GM11168 (cell line): ENCODE data around the gene CST11.

Experiments
- in situ Hi-C: fragments of 300-500 bp; cut with MboI; formaldehyde crosslinking; loops from one replicate; pipeline ENCODE4 v1.12.0; 2022; ENCODE audit warnings: low sequenced_read_pairs; ENCODE audit not compliant: unreplicated experiment

The CST11 gene

GRCh38 chr20:23433628-23434027, 19.0 kb downstream of the CST11 start:
- in situ Hi-C loops = no loop called here

- in situ Hi-C loops = no loop called here
Observed at GRCh38 chr20:23425129-23425528, 27.5 kb downstream of the CST11 start.

- in situ Hi-C loops = no loop called here
Observed at GRCh38 chr20:23420943-23421931, 31.4 kb downstream of the CST11 start, which contains the start of gene NAPB. NAPB (minus strand) TSS chr20:23421488; CDS start chr20:23421402, 86 bp downstream.

GRCh38 chr20:23419995-23420901, 32.4 kb downstream of the CST11 start:
- in situ Hi-C loops = no loop called here

- in situ Hi-C loops = no loop called here
Observed at GRCh38 chr20:23419657-23419994, 33.0 kb downstream of the CST11 start.

- in situ Hi-C loops = no loop called here
Observed at GRCh38 chr20:23417861-23418260, 34.8 kb downstream of the CST11 start.

- in situ Hi-C loops = no loop called here
Observed at GRCh38 chr20:23415959-23416583, 36.6 kb downstream of the CST11 start.

GRCh38 chr20:23415555-23415954, 37.1 kb downstream of the CST11 start:
- in situ Hi-C loops = no loop called here

GRCh38 chr20:23414526-23415188, 38.0 kb downstream of the CST11 start:
- in situ Hi-C loops = no loop called here

- in situ Hi-C loops = no loop called here
Observed at GRCh38 chr20:23413862-23414422, 38.7 kb downstream of the CST11 start.

- in situ Hi-C loops = no loop called here
Observed at GRCh38 chr20:23412026-23412425, 40.6 kb downstream of the CST11 start.

GRCh38 chr20:23410916-23411695, 41.6 kb downstream of the CST11 start:
- in situ Hi-C loops = no loop called here

- in situ Hi-C loops = no loop called here
Observed at GRCh38 chr20:23409800-23410199, 42.9 kb downstream of the CST11 start.

GRCh38 chr20:23408957-23409356, 43.7 kb downstream of the CST11 start:
- in situ Hi-C loops = no loop called here

- in situ Hi-C loops = no loop called here
Observed at GRCh38 chr20:23407781-23408464, 44.8 kb downstream of the CST11 start.

GRCh38 chr20:23406880-23407279, 45.8 kb downstream of the CST11 start:
- in situ Hi-C loops = no loop called here

- in situ Hi-C loops = no loop called here
Observed at GRCh38 chr20:23404196-23404595, 48.5 kb downstream of the CST11 start.

GRCh38 chr20:23403751-23404150, 48.9 kb downstream of the CST11 start:
- in situ Hi-C loops = no loop called here
